Smooth muscle cell of the brain vasculature (primary cell): ENCODE results near the gene POLR2L.

Experiments
- DNase-seq: peaks from one replicate; pipeline ENCODE4 v3.0.0-alpha.2; 2012; ENCODE audit warnings: low read depth, low spot score

The POLR2L gene

GRCh38 chr11:795634-796564 lies 46.4 kb downstream of the POLR2L start:
- DNase-seq: peak; percentile 46

DNA sequence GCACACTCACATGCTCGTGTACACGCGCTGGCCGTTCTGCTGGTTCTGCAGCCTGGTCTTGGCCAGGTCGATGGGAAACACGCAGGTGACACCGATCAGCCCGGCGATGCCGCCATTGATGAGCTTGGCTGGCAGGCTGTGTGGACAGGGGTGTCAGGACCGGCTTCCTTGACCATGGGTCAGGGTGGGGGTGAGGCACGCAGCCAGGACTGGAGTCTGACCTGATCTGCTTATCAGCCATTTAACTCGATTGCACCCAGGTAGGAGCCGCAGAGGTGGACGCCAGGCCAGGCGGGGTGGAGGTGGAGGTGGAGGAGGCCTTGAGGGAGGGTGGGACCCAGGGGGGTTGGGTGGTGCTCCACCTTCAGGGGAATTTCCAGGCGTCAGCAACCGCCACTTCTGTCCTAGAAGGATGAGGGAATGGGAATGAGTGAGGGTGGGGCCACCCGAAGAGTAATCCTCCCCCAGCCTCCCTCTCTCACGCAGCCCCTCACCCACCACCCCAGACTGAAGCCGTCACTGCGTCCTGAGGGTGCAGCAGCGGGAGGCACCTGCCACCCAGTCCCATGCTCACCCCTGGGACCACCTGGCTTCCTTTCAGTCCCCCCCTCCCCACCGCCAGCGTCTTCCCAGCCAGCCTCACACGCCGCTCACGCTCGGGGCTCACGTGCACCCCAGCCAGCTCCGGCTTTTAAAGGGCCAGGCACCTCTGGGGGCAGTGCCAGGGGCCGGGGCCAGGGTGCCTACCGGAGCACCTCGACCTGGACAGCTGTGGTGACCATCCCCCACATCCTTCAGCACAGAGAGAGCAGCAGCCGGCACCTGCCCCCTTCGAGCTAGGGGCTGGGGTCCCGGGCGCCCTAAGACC lies 47.3 kb downstream of the POLR2L start:
- DNase-seq: no peak

DNA sequence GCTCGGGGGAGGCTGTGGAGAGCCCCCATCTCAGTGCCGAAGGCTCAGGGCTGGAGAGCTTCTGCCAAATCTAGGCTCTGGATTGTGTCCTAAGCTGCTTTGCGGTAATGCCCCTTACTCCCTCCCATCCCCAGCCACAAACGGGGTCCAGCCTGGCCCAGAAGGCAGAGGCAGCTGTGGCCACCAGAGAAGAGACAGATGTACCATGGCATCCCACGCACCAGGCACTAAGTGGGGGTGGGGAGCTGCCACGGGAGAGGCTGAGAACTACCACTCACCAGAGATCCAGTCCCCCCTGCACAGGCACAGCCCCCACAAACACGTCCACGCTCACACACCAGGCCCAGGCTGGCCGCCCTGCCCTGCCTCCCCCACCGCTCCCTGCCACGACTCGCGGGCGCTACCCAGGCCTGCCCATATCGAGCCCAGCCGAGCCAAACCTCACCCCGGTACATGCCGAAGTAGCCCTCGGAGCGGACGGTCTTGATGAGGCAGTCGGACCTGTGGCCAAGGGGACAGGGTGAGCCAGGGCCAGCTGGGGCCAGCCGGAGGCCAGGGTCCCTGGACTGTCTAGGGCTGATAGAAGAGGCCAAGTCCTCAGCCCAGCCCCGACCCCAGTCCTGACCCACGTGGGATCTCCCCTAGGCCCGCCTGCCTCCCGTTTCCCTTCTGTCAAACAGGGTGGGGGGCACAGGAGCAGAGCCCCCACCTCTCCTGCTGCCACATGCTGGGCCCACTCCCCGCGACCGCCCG lies 48.1 kb downstream of the POLR2L start:
- no peak for DNase-seq

DNA sequence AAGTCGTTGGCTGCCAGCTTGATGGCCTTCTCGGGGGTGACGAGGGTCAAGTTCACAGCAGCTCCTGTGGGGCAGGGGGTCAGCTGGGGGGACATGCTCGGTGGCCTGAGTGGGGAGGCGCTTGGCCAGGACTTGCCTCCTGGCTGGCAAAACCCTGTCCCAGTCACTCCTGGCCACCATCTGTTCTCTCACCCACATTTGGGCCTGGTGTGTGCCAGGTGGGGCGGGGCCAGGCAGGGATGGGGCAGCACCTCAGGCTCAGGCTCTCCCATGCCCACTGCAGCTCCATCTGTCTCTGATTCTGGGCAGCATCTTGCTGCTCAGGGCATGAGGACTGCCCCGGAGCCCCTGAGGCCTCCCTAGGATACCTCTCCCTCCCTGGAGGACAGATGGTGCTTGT lies 48.8 kb downstream of the POLR2L start:
- DNase-seq: no peak

DNA sequence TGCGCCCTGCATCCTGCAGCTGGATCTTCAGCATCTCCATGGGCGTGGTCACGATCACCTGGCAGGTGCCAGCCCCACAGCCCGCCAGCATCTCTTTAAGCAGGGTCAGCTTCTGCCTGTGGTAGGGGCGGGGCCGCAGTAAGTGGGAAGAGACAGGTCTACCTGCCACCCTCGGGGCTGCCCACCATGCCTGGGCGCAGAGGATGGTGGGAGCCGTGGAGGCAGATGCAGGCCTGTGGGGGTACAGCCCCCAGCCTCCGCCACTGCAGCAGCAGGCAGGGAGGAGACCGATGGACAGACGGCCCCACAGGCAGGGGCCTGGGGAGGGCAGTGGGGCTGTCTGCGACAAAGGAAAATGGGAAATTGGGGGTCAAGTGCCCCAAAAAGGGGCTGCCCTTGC lies 49.5 kb downstream of the POLR2L start:
- DNase-seq: no peak

GRCh38 chr11:792535-792821 lies 49.9 kb downstream of the POLR2L start:
- DNase-seq: no peak

- DNase-seq: no peak
Observed at GRCh38 chr11:791658-792534, 50.4 kb downstream of the POLR2L start.

GRCh38 chr11:790721-791564 lies 51.4 kb downstream of the POLR2L start:
- no peak for DNase-seq

GRCh38 chr11:789943-790342 lies 52.4 kb downstream of the POLR2L start, which contains the start of gene CEND1:
Gene CEND1, minus strand, starts transcription at chr11:790090. Its CDS starts 1,514 bp downstream, at chr11:788576.
- no peak for DNase-seq
